HepG2 (cell line): ENCODE data around the gene GTF2A1. TPM values are rescaled to one million over a fixed set of nuclear protein-coding genes. Genes with fewer than 3 reads are reported as not detected.

Experiments used
- ATAC-seq: fragments of 200-7000 bp; cut with Tn5 transposase; 3 replicates; pipeline ENCODE4 v1.9.1; 2020; ENCODE audit warnings: mild to moderate bottlenecking, moderate library complexity
- BruUV-seq: library from RNA; stranded (reverse); fragments of 400-500 nt; replicated peaks from 2 replicates; lab custom pipeline; 2021; lab: Mats Ljungman, UMichigan
- CTCF ChIA-PET: fragments of 300-600 bp; formaldehyde crosslinking; extraction: SDS; loops from one replicate; lab custom pipeline; 2021; ENCODE audit warnings: low total read pairs, inconsistent platforms, low intra/inter-chr PET ratio; lab: Yijun Ruan, JAX
- POLR2A ChIA-PET: fragments of 350-600 bp; sonication (Branson Sonifier 250); formaldehyde crosslinking; loops from one replicate; lab custom pipeline; 2020; ENCODE audit warnings: antibody characterized with exemption, inconsistent platforms; lab: Yijun Ruan, JAX
- DNase-seq: peaks from one replicate; pipeline ENCODE4 v3.0.0-alpha.2; 2015; ENCODE audit warnings: low spot score
- FAIRE-seq: peaks from 3 replicates; lab custom pipeline; 2011; peaks lifted over from hg19 to GRCh38; lab: Jason Lieb, UNC
- H2AFZ ChIP-seq: one replicate; pipeline ENCODE4 v1.6.1; 2011; ENCODE audit warnings: low read length, inconsistent platforms
- H3K27ac ChIP-seq: fragments of 300-600 bp; 3 replicates; pipeline ENCODE4 v1.8.0; 2011; ENCODE audit warnings: mixed run types, mild to moderate bottlenecking, mixed read lengths, low read length, inconsistent platforms; ENCODE audit not compliant: insufficient read depth; ENCODE audit errors: extremely low read length
- H3K27me3 ChIP-seq, 2 experiments: fragments of 200-600 bp in 1 of 2; 2 replicates in 1 of 2; 3 replicates in 1 of 2; pipeline versions ENCODE4 v1.6.0 to v1.8.0; 2011; ENCODE audit warnings: low read length in 2 of 2, mild to moderate bottlenecking in 2 of 2, moderate library complexity in 2 of 2, inconsistent platforms in 1 of 2; ENCODE audit not compliant: insufficient read depth in 2 of 2, control insufficient read depth in 1 of 2
- H3K36me3 ChIP-seq, 2 experiments: fragments of 200-600 bp in 1 of 2; replicated peaks in 1 of 2; 2 replicates in 1 of 2; 3 replicates in 1 of 2; pipeline versions ENCODE4 v1.5.1 to v1.8.0; 2011; ENCODE audit warnings: low read length in 2 of 2, inconsistent platforms in 1 of 2; ENCODE audit not compliant: insufficient read depth in 2 of 2, control insufficient read depth in 1 of 2
- H3K4me1 ChIP-seq: 2 replicates; pipeline ENCODE4 v1.5.1; 2012; ENCODE audit warnings: low read length, inconsistent platforms; ENCODE audit not compliant: insufficient read depth
- H3K4me2 ChIP-seq: 2 replicates; pipeline ENCODE4 v1.6.0; 2011; ENCODE audit warnings: low read depth, low read length, inconsistent platforms
- H3K4me3 ChIP-seq, 3 experiments: fragments of 200-600 bp in 1 of 3; sonication (generic), shearing (Covaris generic) in 1 of 3; replicated peaks in 1 of 3; 2 replicates each; pipeline ENCODE4 v1.5.1; 2011 to 2016; ENCODE audit warnings: low read length in 3 of 3, inconsistent platforms in 2 of 3, low read depth in 2 of 3, mild to moderate bottlenecking in 2 of 3, control low read depth in 1 of 3, mixed read lengths in 1 of 3; ENCODE audit not compliant: insufficient read depth in 1 of 3
- H3K79me2 ChIP-seq: one replicate; pipeline ENCODE4 v1.6.1; 2011; ENCODE audit warnings: low read length, inconsistent platforms; ENCODE audit not compliant: insufficient read depth
- H3K9ac ChIP-seq: 2 replicates; pipeline ENCODE4 v1.6.0; 2011; ENCODE audit warnings: mild to moderate bottlenecking, low read depth, low read length, inconsistent platforms; ENCODE audit not compliant: insufficient read depth
- H3K9me3 ChIP-seq: 2 replicates; pipeline ENCODE4 v1.5.1; 2012; ENCODE audit warnings: mild to moderate bottlenecking, low read length
- H4K20me1 ChIP-seq: 2 replicates; pipeline ENCODE4 v1.6.0; 2011; ENCODE audit warnings: inconsistent platforms, mild to moderate bottlenecking, low read length, moderate library complexity; ENCODE audit not compliant: insufficient read depth
- CBFB ChIP-seq: sonication (generic); formaldehyde crosslinking; IDR thresholded peaks from 2 replicates; pipeline ENCODE4 v1.4.0; 2020; ENCODE audit warnings: missing genetic modification reagents
- EEA1 ChIP-seq: sonication (generic); formaldehyde crosslinking; IDR thresholded peaks from 2 replicates; pipeline ENCODE4 v1.5.1; 2020; ENCODE audit warnings: mild to moderate bottlenecking, missing genetic modification reagents, borderline replicate concordance
- FIP1L1 ChIP-seq: fragments of 200-400 bp; formaldehyde crosslinking; IDR thresholded peaks from 2 replicates; pipeline ENCODE4 v1.6.1; 2018; ENCODE audit warnings: low read depth, mild to moderate bottlenecking, low read length, moderate library complexity, borderline replicate concordance; ENCODE audit not compliant: insufficient read depth
- FOXK1 ChIP-seq: sonication (generic); formaldehyde crosslinking; IDR thresholded peaks from 2 replicates; pipeline ENCODE4 v1.4.0; 2020; ENCODE audit warnings: low read depth, missing genetic modification reagents, borderline replicate concordance
- GATAD1 ChIP-seq: IDR thresholded peaks from 2 replicates; pipeline ENCODE4 v1.6.1; 2016; ENCODE audit warnings: missing genetic modification reagents, missing compliant biosample characterization
- MAFK ChIP-seq, 2 experiments: IDR thresholded peaks in 1 of 2; conservative IDR thresholded peaks in 1 of 2; 2 replicates each; pipeline ENCODE4 v1.6.1; 2011; ENCODE audit warnings: improper control_type of control experiment in 2 of 2, low read length in 2 of 2
- NR3C1 ChIP-seq: sonication (generic); formaldehyde crosslinking; IDR thresholded peaks from 2 replicates; pipeline ENCODE4 v1.4.0; 2020; ENCODE audit warnings: missing genetic modification reagents
- RBAK ChIP-seq: sonication (generic); formaldehyde crosslinking; IDR thresholded peaks from 2 replicates; pipeline ENCODE4 v1.5.1; 2020; ENCODE audit warnings: mild to moderate bottlenecking, missing genetic modification reagents
- ZNF614 ChIP-seq: IDR thresholded peaks from 2 replicates; pipeline ENCODE4 v1.6.1; 2018; ENCODE audit warnings: missing biosample characterization, missing genetic modification reagents, inconsistent platforms, borderline replicate concordance
- ZNF878 ChIP-seq: sonication (generic); formaldehyde crosslinking; IDR thresholded peaks from 2 replicates; pipeline ENCODE4 v1.8.1; 2023; ENCODE audit warnings: mild to moderate bottlenecking, missing genetic modification reagents, moderate library complexity
- WGBS: methylation state at CpG from one replicate; pipeline ENCODE4 v1.1.6; 2017; ENCODE audit warnings: low lambda C conversion rate; 5-methylcytosine and 5-hydroxymethylcytosine counted together
- in situ Hi-C: cut with HindIII; loops from 2 replicates; pipeline ENCODE4 v1.10.0; 2017; ENCODE audit warnings: low pct_unique_long_range_greater_than_20kb; ENCODE audit not compliant: extremely low pct_ligation_motif_present
- intact Hi-C: fragments of 100-400 bp; cut with micrococcal nuclease; formaldehyde crosslinking; loops from one replicate; pipeline ENCODE4 v1.10.0; 2022; ENCODE audit not compliant: unreplicated experiment
- polyA plus RNA-seq, 8 experiments: library from polyadenylated mRNA; depleted of rRNA in 3 of 8; stranded (reverse) in 7 of 8; unstranded in 1 of 8; fragments of >200 nt; fragmentation: Illumina TruSeq in 4 of 8; extraction: Trizol in 4 of 8; gene quantifications; 2 replicates each; pipeline versions ENCODE4 v1.2.1 to v1.2.3, GENCODE V29; 2011 to 2016; ENCODE audit warnings: low read depth in 4 of 8, missing spikeins in 1 of 8, mixed read lengths in 1 of 8; ENCODE audit not compliant: insufficient read depth in 1 of 8
- total RNA-seq, 5 experiments: library from RNA; depleted of rRNA; stranded (reverse); fragments of >200 nt; fragmentation: Illumina TruSeq; extraction: Trizol; gene quantifications; 2 replicates each; pipeline ENCODE4 v1.2.3, GENCODE V29; 2016; ENCODE audit warnings: low read depth in 1 of 5
- TF ChIP-seq, protein P1 (sequence below): sonication (generic); formaldehyde crosslinking; IDR thresholded peaks from 2 replicates; pipeline ENCODE4 v1.4.0; 2020; ENCODE audit warnings: mild to moderate bottlenecking, low read depth, missing genetic modification reagents
- TF ChIP-seq, protein P2 (sequence below): IDR thresholded peaks from 2 replicates; pipeline ENCODE4 v1.6.1; 2016; ENCODE audit warnings: control low read depth
- TF ChIP-seq, protein P3 (sequence below): sonication (generic); formaldehyde crosslinking; IDR thresholded peaks from 2 replicates; pipeline ENCODE4 v1.4.0; 2020; ENCODE audit warnings: missing genetic modification reagents

The GTF2A1 gene
- total and polyA plus RNA-seq, 2 of the 13 experiments (the other 11 are each of a cell fraction or from before 2014, with no cell fraction given), result 14.9 to 17.5 TPM

DNA sequence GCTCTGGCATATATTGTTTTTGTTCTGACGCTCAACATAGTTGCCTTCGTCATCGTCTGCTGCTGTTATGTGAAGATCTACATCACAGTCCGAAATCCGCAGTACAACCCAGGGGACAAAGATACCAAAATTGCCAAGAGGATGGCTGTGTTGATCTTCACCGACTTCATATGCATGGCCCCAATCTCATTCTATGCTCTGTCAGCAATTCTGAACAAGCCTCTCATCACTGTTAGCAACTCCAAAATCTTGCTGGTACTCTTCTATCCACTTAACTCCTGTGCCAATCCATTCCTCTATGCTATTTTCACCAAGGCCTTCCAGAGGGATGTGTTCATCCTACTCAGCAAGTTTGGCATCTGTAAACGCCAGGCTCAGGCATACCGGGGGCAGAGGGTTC, 77.0 kb downstream of the GTF2A1 start:
- Histone ChIP-seq H3K9ac (no peak overlapping the region), H3K79me2 (no peaks in the 10 kb centered on the region), H2AFZ (no peak overlapping the region), H3K27ac (no peak overlapping the region), H4K20me1 (no peaks in the 10 kb centered on the region), H3K9me3 (no peaks in the 10 kb centered on the region), H3K27me3 (no peaks in the 10 kb centered on the region), H3K4me1 (peaks cover 8% of the 10 kb centered on the region; the same call in 1 of the 2 replicates), H3K4me2 (no peak overlapping the region), H3K36me3 (no peaks in the 10 kb centered on the region), H3K4me3 (no peak overlapping the region)
- FAIRE-seq, result no peak
- peak; percentile 59 to 62; a peak in 3 of 4 replicates for TF ChIP-seq MAFK (conservative IDR thresholded peaks at IDR 0.05 in 1 of 2, IDR thresholded peaks at IDR 0.05 in 1 of 2; ENCODE audit: low read length in 2 of 2)
- TF ChIP-seq FOXK1, result no peak
- no peak for TF ChIP-seq RBAK (CRISPR knock-in tag)
- in situ Hi-C loops, result no loop called here
- no peak for DNase-seq
- intact Hi-C loops, result no loop called here
- CTCF ChIA-PET, result no interaction called here
- WGBS, result 74% methylated on average over 8 of the region's 8 CpGs
- ATAC-seq, result no peak
- POLR2A ChIA-PET, result no interaction called here
- no TSS peak for BruUV-seq

DNA sequence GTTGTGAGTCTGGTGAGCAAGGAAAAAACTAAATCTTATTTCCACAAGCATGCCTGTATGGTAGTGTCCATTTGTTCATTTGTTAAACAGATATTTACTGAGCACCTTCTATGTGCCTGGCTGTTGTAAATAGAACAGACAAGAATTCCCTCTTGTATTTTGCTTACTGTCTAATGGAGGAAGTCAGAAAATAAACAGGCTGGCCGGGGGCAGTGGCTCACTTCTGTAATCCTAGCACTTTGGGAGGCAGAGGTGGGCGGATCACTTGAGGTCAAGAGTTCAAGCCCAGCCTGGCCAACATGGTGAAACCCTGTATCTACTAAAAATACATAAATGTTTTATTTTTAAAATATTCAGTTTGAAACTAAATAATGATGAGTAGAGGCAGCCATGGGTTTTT, 79.3 kb downstream of the GTF2A1 start:
- Histone ChIP-seq H4K20me1 (no peaks in the 10 kb centered on the region), H3K4me1 (peaks cover 10% of the 10 kb centered on the region; the same call in 1 of the 2 replicates), H3K9ac (no peak overlapping the region), H2AFZ (no peak overlapping the region), H3K9me3 (no peaks in the 10 kb centered on the region), H3K27ac (no peak overlapping the region), H3K27me3 (no peaks in the 10 kb centered on the region), H3K4me2 (no peak overlapping the region), H3K79me2 (no peaks in the 10 kb centered on the region), H3K36me3 (no peaks in the 10 kb centered on the region), H3K4me3 (no peak overlapping the region)
- intact Hi-C loops (no loop called here), in situ Hi-C loops (no loop called here)
- 41% methylated on average over 2 of the region's 2 CpGs for WGBS
- FAIRE-seq (no peak), DNase-seq (no peak), ATAC-seq (no peak)
- POLR2A ChIA-PET, result no interaction called here
- BruUV-seq, result no TSS peak
- CTCF ChIA-PET, result no interaction called here
- TF ChIP-seq GATAD1 (CRISPR knock-in tag) (no peak), ZNF878 (no peak), FIP1L1 (no peak), EEA1 (CRISPR knock-in tag) (no peak), ZNF614 (CRISPR knock-in tag) (no peak), CBFB (CRISPR knock-in tag) (no peak), NR3C1 (no peak)
- TF ChIP-seq, protein P1, sequence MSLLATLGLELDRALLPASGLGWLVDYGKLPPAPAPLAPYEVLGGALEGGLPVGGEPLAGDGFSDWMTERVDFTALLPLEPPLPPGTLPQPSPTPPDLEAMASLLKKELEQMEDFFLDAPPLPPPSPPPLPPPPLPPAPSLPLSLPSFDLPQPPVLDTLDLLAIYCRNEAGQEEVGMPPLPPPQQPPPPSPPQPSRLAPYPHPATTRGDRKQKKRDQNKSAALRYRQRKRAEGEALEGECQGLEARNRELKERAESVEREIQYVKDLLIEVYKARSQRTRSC (CRISPR knock-in tag), result no peak
- TF ChIP-seq, protein P2, sequence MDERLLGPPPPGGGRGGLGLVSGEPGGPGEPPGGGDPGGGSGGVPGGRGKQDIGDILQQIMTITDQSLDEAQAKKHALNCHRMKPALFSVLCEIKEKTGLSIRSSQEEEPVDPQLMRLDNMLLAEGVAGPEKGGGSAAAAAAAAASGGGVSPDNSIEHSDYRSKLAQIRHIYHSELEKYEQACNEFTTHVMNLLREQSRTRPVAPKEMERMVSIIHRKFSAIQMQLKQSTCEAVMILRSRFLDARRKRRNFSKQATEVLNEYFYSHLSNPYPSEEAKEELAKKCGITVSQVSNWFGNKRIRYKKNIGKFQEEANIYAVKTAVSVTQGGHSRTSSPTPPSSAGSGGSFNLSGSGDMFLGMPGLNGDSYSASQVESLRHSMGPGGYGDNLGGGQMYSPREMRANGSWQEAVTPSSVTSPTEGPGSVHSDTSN (CRISPR knock-in tag), result no peak
- TF ChIP-seq, protein P3, sequence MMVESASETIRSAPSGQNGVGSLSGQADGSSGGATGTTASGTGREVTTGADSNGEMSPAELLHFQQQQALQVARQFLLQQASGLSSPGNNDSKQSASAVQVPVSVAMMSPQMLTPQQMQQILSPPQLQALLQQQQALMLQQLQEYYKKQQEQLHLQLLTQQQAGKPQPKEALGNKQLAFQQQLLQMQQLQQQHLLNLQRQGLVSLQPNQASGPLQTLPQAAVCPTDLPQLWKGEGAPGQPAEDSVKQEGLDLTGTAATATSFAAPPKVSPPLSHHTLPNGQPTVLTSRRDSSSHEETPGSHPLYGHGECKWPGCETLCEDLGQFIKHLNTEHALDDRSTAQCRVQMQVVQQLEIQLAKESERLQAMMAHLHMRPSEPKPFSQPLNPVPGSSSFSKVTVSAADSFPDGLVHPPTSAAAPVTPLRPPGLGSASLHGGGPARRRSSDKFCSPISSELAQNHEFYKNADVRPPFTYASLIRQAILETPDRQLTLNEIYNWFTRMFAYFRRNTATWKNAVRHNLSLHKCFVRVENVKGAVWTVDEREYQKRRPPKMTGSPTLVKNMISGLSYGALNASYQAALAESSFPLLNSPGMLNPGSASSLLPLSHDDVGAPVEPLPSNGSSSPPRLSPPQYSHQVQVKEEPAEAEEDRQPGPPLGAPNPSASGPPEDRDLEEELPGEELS (CRISPR knock-in tag), result no peak
